Tibial nerve (tissue), 4 donors: ENCODE results near the gene CHPF.

ENCODE experiments used
- EP300 ChIP-seq, 2 donors: sonication (generic); formaldehyde crosslinking; IDR thresholded peaks; one replicate each; pipeline ENCODE4 v1.6.1; 2017; ENCODE audit warnings: antibody characterized with exemption in 2 of 2, mild to moderate bottlenecking in 1 of 2
- POLR2A ChIP-seq, 2 donors: fragments of 450-650 bp; IDR thresholded peaks; one replicate each; pipeline ENCODE4 v1.6.1; 2017; ENCODE audit warnings: antibody characterized with exemption in 2 of 2, mild to moderate bottlenecking in 2 of 2, moderate library complexity in 2 of 2
- TF ChIP-seq, protein P1 (sequence below), 5 experiments: fragments of 200-600 bp in 3 of 5; fragments of 450-650 bp in 2 of 5; sonication (generic) in 3 of 5; IDR thresholded peaks; one replicate each; pipeline ENCODE4 v1.5.1; 2016 to 2019; ENCODE audit warnings: antibody characterized with exemption in 5 of 5, mild to moderate bottlenecking in 3 of 5, moderate library complexity in 2 of 5

DNA sequence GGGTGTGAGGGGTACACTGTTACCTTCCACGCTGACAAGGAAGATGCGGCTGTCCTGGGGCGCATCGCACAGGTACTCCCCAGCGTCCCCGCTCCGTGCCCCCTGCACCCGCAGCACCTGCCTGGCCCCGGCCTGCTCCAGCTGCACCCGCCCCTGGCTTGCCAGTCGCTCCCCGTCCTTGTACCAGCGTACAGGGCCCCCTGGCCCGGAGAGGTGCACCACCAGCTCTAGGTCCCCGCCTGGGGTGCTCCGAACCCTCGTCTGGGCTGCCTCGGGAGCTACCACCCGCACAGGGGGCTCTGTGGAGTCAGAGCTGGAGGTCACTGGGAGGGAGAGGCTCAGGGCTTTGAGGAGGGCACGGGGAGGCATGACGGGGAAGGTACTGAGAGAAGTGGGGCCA lies 13.7 kb upstream of the CHPF start:
- TF ChIP-seq, protein P1, sequence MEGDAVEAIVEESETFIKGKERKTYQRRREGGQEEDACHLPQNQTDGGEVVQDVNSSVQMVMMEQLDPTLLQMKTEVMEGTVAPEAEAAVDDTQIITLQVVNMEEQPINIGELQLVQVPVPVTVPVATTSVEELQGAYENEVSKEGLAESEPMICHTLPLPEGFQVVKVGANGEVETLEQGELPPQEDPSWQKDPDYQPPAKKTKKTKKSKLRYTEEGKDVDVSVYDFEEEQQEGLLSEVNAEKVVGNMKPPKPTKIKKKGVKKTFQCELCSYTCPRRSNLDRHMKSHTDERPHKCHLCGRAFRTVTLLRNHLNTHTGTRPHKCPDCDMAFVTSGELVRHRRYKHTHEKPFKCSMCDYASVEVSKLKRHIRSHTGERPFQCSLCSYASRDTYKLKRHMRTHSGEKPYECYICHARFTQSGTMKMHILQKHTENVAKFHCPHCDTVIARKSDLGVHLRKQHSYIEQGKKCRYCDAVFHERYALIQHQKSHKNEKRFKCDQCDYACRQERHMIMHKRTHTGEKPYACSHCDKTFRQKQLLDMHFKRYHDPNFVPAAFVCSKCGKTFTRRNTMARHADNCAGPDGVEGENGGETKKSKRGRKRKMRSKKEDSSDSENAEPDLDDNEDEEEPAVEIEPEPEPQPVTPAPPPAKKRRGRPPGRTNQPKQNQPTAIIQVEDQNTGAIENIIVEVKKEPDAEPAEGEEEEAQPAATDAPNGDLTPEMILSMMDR (IDR thresholded peaks at IDR 0.05), result no peak
- TF ChIP-seq POLR2A (IDR thresholded peaks at IDR 0.05) (no peak), EP300 (IDR thresholded peaks at IDR 0.05) (no peak)
